Forelimb muscle (tissue), 1 donor: ENCODE results near the gene NAA20. TPM values are rescaled to one million over a fixed set of nuclear protein-coding genes. Genes with fewer than 3 reads are reported as not detected.
A peak's percentile ranks its signal among the peaks of the same experiment; 100 is the strongest.

Experiments used
- DNase-seq: peaks from one replicate; pipeline ENCODE4 v3.0.0-alpha.2; 2013; ENCODE audit warnings: low read depth
- polyA plus RNA-seq: library from polyadenylated mRNA; unstranded; fragments of 120-200 nt; gene quantifications from one replicate; pipeline ENCODE4 v1.2.1, GENCODE V29; 2013; ENCODE audit not compliant: insufficient read length

NAA20 gene
- polyA plus RNA-seq, 1 donor, result 63.4 TPM

- DNase-seq, result no peak
Observed at GRCh38 chr20:20018366-20018765, 1.2 kb downstream of the NAA20 start.

GRCh38 chr20:20019123-20019522, 2.0 kb downstream of the NAA20 start:
- no peak for DNase-seq

GRCh38 chr20:20020908-20021307, 3.7 kb downstream of the NAA20 start:
- DNase-seq, result no peak

GRCh38 chr20:20021835-20022234, 4.7 kb downstream of the NAA20 start:
- no peak for DNase-seq

- no peak for DNase-seq
Observed at GRCh38 chr20:20022498-20022897, 5.3 kb downstream of the NAA20 start.

- DNase-seq, result no peak
Observed at GRCh38 chr20:20023395-20023794, 6.2 kb downstream of the NAA20 start.

- DNase-seq, result no peak
Observed at GRCh38 chr20:20024942-20025341, 7.8 kb downstream of the NAA20 start.

- DNase-seq, result no peak
Observed at GRCh38 chr20:20027284-20027683, 10.1 kb downstream of the NAA20 start.

GRCh38 chr20:20031790-20032189, 14.6 kb downstream of the NAA20 start:
- no peak for DNase-seq

- DNase-seq, result no peak
Observed at GRCh38 chr20:20034486-20034885, 17.3 kb downstream of the NAA20 start.

- DNase-seq, result no peak
Observed at GRCh38 chr20:20036756-20037155, 19.6 kb downstream of the NAA20 start.

GRCh38 chr20:20037960-20038359, 20.8 kb downstream of the NAA20 start:
- DNase-seq, result no peak

GRCh38 chr20:20038586-20038985, 21.4 kb downstream of the NAA20 start:
- no peak for DNase-seq

- no peak for DNase-seq
Observed at GRCh38 chr20:20039752-20040387, 22.7 kb downstream of the NAA20 start.

GRCh38 chr20:20051767-20052073, 34.6 kb downstream of the NAA20 start:
- DNase-seq, result no peak

GRCh38 chr20:20052074-20052970, 35.2 kb downstream of the NAA20 start, which contains the start of the genes CFAP61 and CRNKL1:
Gene CFAP61, plus strand, starts transcription at chr20:20052532. Its CDS starts 4,122 bp downstream, at chr20:20056654.
Gene CRNKL1, minus strand, starts transcription at chr20:20052466. Its CDS starts 124 bp downstream, at chr20:20052342.
- peak; percentile 95 for DNase-seq

GRCh38 chr20:20060234-20060998, 43.3 kb downstream of the NAA20 start:
- no peak for DNase-seq

- DNase-seq, result no peak
Observed at GRCh38 chr20:20063941-20064702, 47.0 kb downstream of the NAA20 start.

- DNase-seq, result no peak
Observed at GRCh38 chr20:20065361-20065760, 48.2 kb downstream of the NAA20 start.

- DNase-seq, result no peak
Observed at GRCh38 chr20:20070871-20071726, 53.9 kb downstream of the NAA20 start.
